Adrenal gland (tissue), 12 donors: ENCODE measurements around the gene INTS3. TPM values are rescaled to one million over a fixed set of nuclear protein-coding genes. Genes with fewer than 3 reads are reported as not detected.
A peak's percentile ranks its signal among the peaks of the same experiment; 100 is the strongest.

Experiments
- DNase-seq, 7 donors: peaks; one replicate each; pipeline ENCODE4 v3.0.0-alpha.2; 2019 to 2020
- H3K27ac ChIP-seq, 5 donors: fragments of 200-600 bp; sonication (generic) in 4 of 5; 1 replicate in 3 of 5; 2 replicates in 2 of 5; pipeline versions ENCODE4 v1.5.1 to v1.8.0; 2016 to 2020; ENCODE audit warnings: mild to moderate bottlenecking in 1 of 5
- H3K27me3 ChIP-seq: fragments of 200-600 bp; 2 replicates; pipeline ENCODE4 v1.8.0; 2021
- H3K36me3 ChIP-seq, 2 donors: fragments of 200-600 bp; replicated peaks in 1 of 2; 1 replicate in 1 of 2; 2 replicates in 1 of 2; pipeline versions ENCODE4 v1.5.1 to v1.8.0; 2018 to 2022
- H3K4me1 ChIP-seq, 2 donors: fragments of 200-600 bp; replicated peaks in 1 of 2; 1 replicate in 1 of 2; 2 replicates in 1 of 2; pipeline versions ENCODE4 v1.5.1 to v1.8.0; 2018 to 2021
- H3K4me3 ChIP-seq, 4 donors: fragments of 200-600 bp; sonication (generic) in 3 of 4; one replicate each; pipeline ENCODE4 v1.5.1; 2016 to 2018
- H3K9me3 ChIP-seq, 3 donors: fragments of 200-600 bp; sonication (generic) in 1 of 3; replicated peaks in 1 of 3; 1 replicate in 2 of 3; 2 replicates in 1 of 3; pipeline versions ENCODE4 v1.5.1 to v1.8.0; 2016 to 2021
- CTCF ChIP-seq, 6 experiments: fragments of 450-650 bp in 4 of 6; fragments of 200-600 bp in 2 of 6; sonication (generic) in 1 of 6; IDR thresholded peaks; 1 replicate in 5 of 6; 2 replicates in 1 of 6; pipeline versions ENCODE4 v1.5.1 to v1.8.0; 2016 to 2021; ENCODE audit warnings: antibody characterized with exemption in 6 of 6, mild to moderate bottlenecking in 2 of 6, moderate library complexity in 1 of 6
- POLR2A ChIP-seq, 2 donors: fragments of 450-650 bp; IDR thresholded peaks; one replicate each; pipeline ENCODE4 v1.6.1; 2017; ENCODE audit warnings: antibody characterized with exemption in 2 of 2, mild to moderate bottlenecking in 2 of 2, moderate library complexity in 1 of 2
- WGBS, 4 donors: extraction: QIAGEN DNeasy Blood & Tissue Kit in 2 of 4; methylation state at CpG; one replicate each; pipeline versions ENCODE4 v1.1.5 to v1.1.7; 2013 to 2017; 5-methylcytosine and 5-hydroxymethylcytosine counted together
- intact Hi-C, 2 donors: fragments of 100-400 bp; cut with DNase I; formaldehyde crosslinking; loops; one replicate each; pipeline versions ENCODE4 v1.14.1 to v1.15.0; 2022 to 2023
- polyA plus RNA-seq, 3 donors: library from polyadenylated mRNA; stranded (reverse); fragments of 200-250 nt in 2 of 3; fragments of 350-450 nt in 1 of 3; fragmentation: Illumina TruSeq in 1 of 3; extraction: RNeasy Lipid Tissue Mini Kit (QIAGEN cat#74804) in 1 of 3; gene quantifications; one replicate each; pipeline ENCODE4 v1.2.3, GENCODE V29; 2013 to 2014
- total RNA-seq, 9 donors: library from RNA; depleted of rRNA in 4 of 9; stranded (reverse); fragments of >200 nt in 4 of 9; fragments of 120-200 nt in 1 of 9; fragmentation: NEBNext Ultra II Directional in 1 of 9; extraction: Animal tissue kit (Norgen Biotek cat#: 25700) in 1 of 9; gene quantifications; one replicate each; pipeline versions ENCODE4 v1.1.0 to v1.2.4, GENCODE V29; 2013 to 2023
- donor health status: healthy with polysubstance abuse.
- donor health status: Bipolar disorder and iron deficiency.
- donor health status: DM: yes; HTN: yes; CAD: no.
- donor health status: DM: no; HTN: no; CAD: no.
- donor health status: DM: no; HTN: no; CAD: no.
- donor health status: DM: yes; HTN: yes; CAD: no.

The INTS3 gene
- total and polyA plus RNA-seq, 12 donors = 40.7 to 148 (median 61.2) TPM

GRCh38 chr1:153799566-153800465, 72.0 kb downstream of the INTS3 start:
- Histone ChIP-seq H3K4me3 (no peak overlapping the region), H3K27me3 (no peaks in the 10 kb centered on the region), H3K9me3 (no peaks in the 10 kb centered on the region), H3K4me1 (peaks cover 0 to 10% of the 10 kb centered on the region in 2 donors), H3K36me3 (no peaks in the 10 kb centered on the region), H3K27ac (no peak overlapping the region)
- intact Hi-C loops = loop anchor here (5.0 to 10.0 kb wide), 2 partner anchors 145 to 187 kb away; partner anchors contain the start of genes DENND4B (in 2 of the 2) and RAB13 (in 2 of the 2)
- WGBS, 4 donors = 87 to 94% (median 93%) methylated on average over 8 to 27 of the region's 27 CpGs
- peak in 1 of 7 donors; percentile 51 for DNase-seq
- TF ChIP-seq POLR2A (IDR thresholded peaks at IDR 0.05) (no peak), CTCF (IDR thresholded peaks at IDR 0.05) (no peak)

- intact Hi-C loops = no loop called here
- no peak overlapping the region for H3K4me3 ChIP-seq
- TF ChIP-seq POLR2A (IDR thresholded peaks at IDR 0.05) (no peak), CTCF (IDR thresholded peaks at IDR 0.05) (no peak)
- peaks cover 0 to 16% of the 10 kb centered on the region in 2 donors for H3K4me1 ChIP-seq
- no peaks in the 10 kb centered on the region for H3K36me3 ChIP-seq
- H3K27me3 ChIP-seq = no peaks in the 10 kb centered on the region
- no peaks in the 10 kb centered on the region for H3K9me3 ChIP-seq
- 72 to 94% (median 84%) methylated on average over 2 to 7 of the region's 7 CpGs for WGBS, 4 donors
- peak in 2 of 7 donors; percentile 24 to 49 for DNase-seq
- no peak overlapping the region for H3K27ac ChIP-seq
These were observed 72.7 kb downstream of the INTS3 start for GRCh38 chr1:153800516-153800915.

- TF ChIP-seq POLR2A (IDR thresholded peaks at IDR 0.05) = no peak
- no peak for TF ChIP-seq CTCF (IDR thresholded peaks at IDR 0.05)
- Histone ChIP-seq H3K36me3 (no peaks in the 10 kb centered on the region), H3K27ac (no peak overlapping the region), H3K4me1 (peaks cover 0 to 20% of the 10 kb centered on the region in 2 donors), H3K9me3 (no peaks in the 10 kb centered on the region), H3K4me3 (no peak overlapping the region), H3K27me3 (no peaks in the 10 kb centered on the region)
- DNase-seq = peak in 1 of 7 donors; percentile 36
- WGBS, 4 donors = 96 to 100% (median 99%) methylated on average over 3 to 6 of the region's 6 CpGs
- intact Hi-C loops = no loop called here
These were observed 73.3 kb downstream of the INTS3 start for GRCh38 chr1:153801028-153801625.
